Measurements from ENCODE around the gene TIMM22.
"Not testable (repeated sequence)": the region's sequence is repeated elsewhere in the genome, so short reads cannot be mapped to it uniquely, and the experiment has no call there.

The TIMM22 gene

DNA sequence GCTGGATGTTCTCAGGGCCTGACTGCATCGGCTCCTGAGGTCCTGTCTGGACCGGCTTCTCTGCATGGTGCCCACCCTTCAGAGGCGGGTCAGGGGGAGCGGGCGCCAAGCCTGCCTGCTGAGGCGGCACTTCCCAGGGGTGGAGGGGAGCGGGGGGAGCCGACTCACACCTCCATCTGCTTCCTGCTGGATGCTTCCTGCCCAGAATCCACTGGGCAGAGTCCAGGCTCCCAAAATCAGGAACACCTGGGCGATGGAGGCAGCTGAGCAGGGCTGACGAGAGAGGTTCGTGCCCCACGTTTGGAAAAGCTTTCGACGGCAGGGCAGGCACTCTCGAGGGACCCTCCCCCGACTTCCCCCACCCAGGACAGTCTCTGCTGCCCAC is 42.2 kb downstream of the TIMM22 start:
- no peak for DNase-seq (ENCODE audit: low read depth, low spot score)
- no peak overlapping the region for H3K9ac ChIP-seq (ENCODE audit: insufficient read length)
- H3K36me3 ChIP-seq (ENCODE audit: insufficient read depth, low read length) = no peaks in the 10 kb centered on the region; the same call in 1 of the 2 replicates
- no peaks in the 10 kb centered on the region for H3K9me3 ChIP-seq (ENCODE audit: low read depth, low read length)
- H3K27ac ChIP-seq = no peak overlapping the region
- H3K4me3 ChIP-seq = no peak overlapping the region
- no peak for TF ChIP-seq FOXP2 (optimal IDR thresholded peaks at IDR 0.05; ENCODE audit: control extremely low read depth, extremely low read length, insufficient read depth)
- TF ChIP-seq POLR2AphosphoS5 (IDR thresholded peaks at IDR 0.05; ENCODE audit: borderline replicate concordance, low read depth, low read length) = no peak
- TF ChIP-seq EZH2 (IDR thresholded peaks at IDR 0.05) = no peak

DNA sequence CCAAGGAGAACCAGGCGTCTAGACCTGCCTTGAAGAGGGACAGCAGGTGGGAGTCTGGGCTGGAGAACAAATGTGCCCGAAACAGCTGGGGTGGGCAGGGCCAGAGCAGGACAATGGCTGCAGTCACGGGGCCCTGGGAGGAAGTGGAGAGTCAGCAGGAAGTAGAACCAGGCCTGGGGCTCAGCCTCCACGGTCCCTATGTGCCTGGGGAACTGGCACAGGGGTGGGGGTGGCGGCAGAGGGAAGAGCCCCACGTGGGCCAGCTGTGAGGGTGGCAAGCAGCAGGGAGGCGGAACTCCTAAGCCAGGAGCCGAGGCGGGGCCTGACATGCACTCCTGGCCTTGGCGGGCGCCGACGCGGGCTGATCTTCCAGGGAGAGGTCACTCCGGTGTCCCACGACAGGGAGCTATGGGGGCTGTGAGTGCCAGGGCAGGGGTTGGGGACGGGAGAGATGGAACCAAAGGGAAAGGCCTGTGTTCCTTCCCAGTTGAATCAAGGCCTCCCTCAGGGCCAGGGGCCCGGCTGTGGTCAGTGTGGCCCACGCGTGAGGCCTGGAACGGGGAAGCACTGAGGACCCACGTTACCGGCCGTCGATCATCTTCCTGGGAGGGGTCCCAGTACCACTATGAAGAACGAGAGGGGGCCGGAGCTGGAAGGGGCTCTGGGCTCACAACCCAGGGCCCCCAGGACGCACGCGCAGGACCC is 42.7 kb downstream of the TIMM22 start:
- Histone ChIP-seq H3K27ac (peak overlapping the region; percentile 19; the same call in 1 of the 2 replicates), H3K36me3 (ENCODE audit: insufficient read depth, low read length) (no peaks in the 10 kb centered on the region; the same call in 1 of the 2 replicates), H3K9me3 (ENCODE audit: low read depth, low read length) (no peaks in the 10 kb centered on the region), H3K9ac (ENCODE audit: insufficient read length) (peak overlapping the region; percentile 47), H3K4me3 (no peak overlapping the region)
- TF ChIP-seq POLR2AphosphoS5 (IDR thresholded peaks at IDR 0.05; ENCODE audit: borderline replicate concordance, low read depth, low read length) = no peak
- TF ChIP-seq EZH2 (IDR thresholded peaks at IDR 0.05) = no peak
- no peak for TF ChIP-seq FOXP2 (optimal IDR thresholded peaks at IDR 0.05; ENCODE audit: control extremely low read depth, extremely low read length, insufficient read depth)
- DNase-seq (ENCODE audit: low read depth, low spot score) = no peak

DNA sequence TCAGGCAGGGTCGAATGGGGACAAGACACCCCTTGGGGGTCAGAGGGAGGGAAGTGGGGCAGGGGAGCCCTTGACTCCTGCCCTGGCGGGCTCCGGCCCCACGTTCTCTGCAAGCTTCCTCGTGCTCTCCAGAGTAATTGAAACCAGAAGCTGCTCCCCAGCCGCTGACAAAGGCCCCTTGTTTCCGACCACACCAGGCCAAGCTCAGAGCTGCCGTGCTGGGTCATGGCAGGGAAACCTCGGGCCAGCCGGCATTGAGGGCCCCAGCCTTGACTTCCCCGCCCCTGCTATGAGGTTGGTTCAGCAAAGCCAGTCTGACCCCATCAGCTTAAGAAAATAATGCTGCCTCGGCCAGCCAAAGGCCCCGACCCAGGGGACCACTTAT is 43.3 kb downstream of the TIMM22 start:
- Histone ChIP-seq H3K36me3 (ENCODE audit: insufficient read depth, low read length) (no peaks in the 10 kb centered on the region; the same call in 1 of the 2 replicates), H3K9me3 (ENCODE audit: low read depth, low read length) (no peaks in the 10 kb centered on the region), H3K9ac (ENCODE audit: insufficient read length) (peak overlapping the region; percentile 47), H3K4me3 (no peak overlapping the region), H3K27ac (0 out of 2 replicates have a peak overlapping the region, but pooled peaks have one; percentile 19)
- no peak for DNase-seq (ENCODE audit: low read depth, low spot score)
- TF ChIP-seq FOXP2 (optimal IDR thresholded peaks at IDR 0.05; ENCODE audit: control extremely low read depth, extremely low read length, insufficient read depth) (no peak), POLR2AphosphoS5 (IDR thresholded peaks at IDR 0.05; ENCODE audit: borderline replicate concordance, low read depth, low read length) (no peak), EZH2 (IDR thresholded peaks at IDR 0.05) (no peak)

- Histone ChIP-seq H3K9ac (ENCODE audit: insufficient read length) (no peak overlapping the region), H3K4me3 (no peak overlapping the region), H3K36me3 (ENCODE audit: insufficient read depth, low read length) (no peaks in the 10 kb centered on the region; the same call in 1 of the 2 replicates), H3K27ac (no peak overlapping the region), H3K9me3 (ENCODE audit: low read depth, low read length) (no peaks in the 10 kb centered on the region)
- no peak for DNase-seq (ENCODE audit: low read depth, low spot score)
- TF ChIP-seq POLR2AphosphoS5 (IDR thresholded peaks at IDR 0.05; ENCODE audit: borderline replicate concordance, low read depth, low read length) (no peak), FOXP2 (optimal IDR thresholded peaks at IDR 0.05; ENCODE audit: control extremely low read depth, extremely low read length, insufficient read depth) (no peak), EZH2 (IDR thresholded peaks at IDR 0.05) (no peak)
Observed at GRCh38 chr17:1041746-1042145, 44.8 kb downstream of the TIMM22 start.

- H3K36me3 ChIP-seq (ENCODE audit: insufficient read depth, low read length) = no peaks in the 10 kb centered on the region; the same call in 1 of the 2 replicates
Observed at GRCh38 chr17:1042486-1042885, 45.6 kb downstream of the TIMM22 start.

GRCh38 chr17:1043601-1044251 is 46.8 kb downstream of the TIMM22 start:
- Histone ChIP-seq H3K4me3 (no peak overlapping the region), H3K27ac (no peak overlapping the region), H3K9me3 (ENCODE audit: low read depth, low read length) (no peaks in the 10 kb centered on the region), H3K36me3 (ENCODE audit: insufficient read depth, low read length) (no peaks in the 10 kb centered on the region; the same call in 1 of the 2 replicates), H3K9ac (ENCODE audit: insufficient read length) (no peak overlapping the region)
- DNase-seq (ENCODE audit: low read depth, low spot score) = no peak
- TF ChIP-seq EZH2 (IDR thresholded peaks at IDR 0.05) = no peak
- TF ChIP-seq FOXP2 (optimal IDR thresholded peaks at IDR 0.05; ENCODE audit: control extremely low read depth, extremely low read length, insufficient read depth) = no peak
- TF ChIP-seq POLR2AphosphoS5 (IDR thresholded peaks at IDR 0.05; ENCODE audit: borderline replicate concordance, low read depth, low read length) = no peak

More at GRCh38 chr17:1042486-1042885, 45.6 kb downstream of the TIMM22 start:
- TF ChIP-seq FOXP2 (optimal IDR thresholded peaks at IDR 0.05; ENCODE audit: control extremely low read depth, extremely low read length, insufficient read depth) (no peak), POLR2AphosphoS5 (IDR thresholded peaks at IDR 0.05; ENCODE audit: borderline replicate concordance, low read depth, low read length) (no peak), EZH2 (IDR thresholded peaks at IDR 0.05) (no peak)
- Histone ChIP-seq H3K9me3 (ENCODE audit: low read depth, low read length) (no peaks in the 10 kb centered on the region), H3K27ac (no peak overlapping the region), H3K4me3 (no peak overlapping the region), H3K9ac (ENCODE audit: insufficient read length) (no peak overlapping the region)
- no peak for DNase-seq (ENCODE audit: low read depth, low spot score)

- H3K4me3 ChIP-seq; H3K9me3 ChIP-seq (ENCODE audit: low read depth, low read length); H3K36me3 ChIP-seq (ENCODE audit: insufficient read depth, low read length); H3K9ac ChIP-seq (ENCODE audit: insufficient read length); H3K27ac ChIP-seq; DNase-seq (ENCODE audit: low read depth, low spot score): not testable (repeated sequence)
Observed at GRCh38 chr17:1044387-1045009, 47.6 kb downstream of the TIMM22 start.

GRCh38 chr17:1045456-1045855 is 48.5 kb downstream of the TIMM22 start:
- Histone ChIP-seq H3K27ac (no peak overlapping the region), H3K9ac (ENCODE audit: insufficient read length) (no peak overlapping the region), H3K4me3 (no peak overlapping the region), H3K9me3 (ENCODE audit: low read depth, low read length) (no peaks in the 10 kb centered on the region), H3K36me3 (ENCODE audit: insufficient read depth, low read length) (no peaks in the 10 kb centered on the region; the same call in 1 of the 2 replicates)
- TF ChIP-seq FOXP2 (optimal IDR thresholded peaks at IDR 0.05; ENCODE audit: control extremely low read depth, extremely low read length, insufficient read depth) (no peak), EZH2 (IDR thresholded peaks at IDR 0.05) (no peak), POLR2AphosphoS5 (IDR thresholded peaks at IDR 0.05; ENCODE audit: borderline replicate concordance, low read depth, low read length) (no peak)
- no peak for DNase-seq (ENCODE audit: low read depth, low spot score)
